GM23338 (cell line): ENCODE measurements around the gene KSR2. TPM values are rescaled to one million over a fixed set of nuclear protein-coding genes. Genes with fewer than 3 reads are reported as not detected.

Experiments
- ATAC-seq: fragments of 200-7000 bp; cut with Tn5 transposase; 3 replicates; pipeline ENCODE4 v1.9.1; 2020
- DNase-seq: peaks from one replicate; pipeline ENCODE4 v3.0.0-alpha.2; 2015; ENCODE audit warnings: low spot score
- H2AFZ ChIP-seq: fragments of 200-600 bp; sonication (generic); 2 replicates; pipeline ENCODE4 v1.8.0; 2016; ENCODE audit warnings: antibody characterized with exemption, mild to moderate bottlenecking, moderate library complexity
- H3F3A ChIP-seq: fragments of 200-600 bp; sonication (generic); replicated peaks from 2 replicates; pipeline ENCODE4 v1.8.0; 2017; ENCODE audit warnings: antibody characterized with exemption, mixed run types, low read depth
- H3K27ac ChIP-seq: fragments of 200-600 bp; sonication (generic); 2 replicates; pipeline ENCODE4 v1.6.1; 2016; ENCODE audit warnings: low read depth
- H3K27me3 ChIP-seq: fragments of 200-600 bp; sonication (generic); 2 replicates; pipeline ENCODE4 v1.8.0; 2016; ENCODE audit warnings: mild to moderate bottlenecking, mixed run types, moderate library complexity; ENCODE audit not compliant: insufficient read depth
- H3K36me3 ChIP-seq: fragments of 200-600 bp; sonication (generic); 2 replicates; pipeline ENCODE4 v1.8.0; 2016; ENCODE audit warnings: mild to moderate bottlenecking; ENCODE audit not compliant: insufficient read depth
- H3K4me1 ChIP-seq: fragments of 200-600 bp; sonication (generic); 2 replicates; pipeline ENCODE4 v1.8.0; 2016; ENCODE audit warnings: mild to moderate bottlenecking, moderate library complexity; ENCODE audit not compliant: insufficient read depth
- H3K4me2 ChIP-seq: fragments of 200-600 bp; sonication (generic); 2 replicates; pipeline ENCODE4 v1.7.1; 2017; ENCODE audit warnings: mixed run types
- H3K4me3 ChIP-seq: fragments of 200-600 bp; sonication (generic); 2 replicates; pipeline ENCODE4 v1.6.1; 2016; ENCODE audit warnings: mixed run types
- H3K79me2 ChIP-seq: fragments of 200-600 bp; sonication (generic); replicated peaks from 2 replicates; pipeline ENCODE4 v1.8.0; 2017; ENCODE audit warnings: mild to moderate bottlenecking; ENCODE audit not compliant: insufficient read depth
- H3K9me2 ChIP-seq: fragments of 200-600 bp; sonication (generic); 2 replicates; pipeline ENCODE4 v1.8.0; 2017; ENCODE audit not compliant: insufficient read depth
- H4K20me1 ChIP-seq: fragments of 200-600 bp; sonication (generic); replicated peaks from 2 replicates; pipeline ENCODE4 v1.8.0; 2017; ENCODE audit warnings: mild to moderate bottlenecking; ENCODE audit not compliant: insufficient read depth
- H3K27ac Mint-ChIP-seq: 2 replicates; pipeline ENCODE4 v1.8.0; 2020; ENCODE audit warnings: inconsistent platforms, mild to moderate bottlenecking, moderate library complexity, mixed read lengths
- H3K27me3 Mint-ChIP-seq: 3 replicates; pipeline ENCODE4 v1.8.0; 2022; ENCODE audit warnings: low read depth, mild to moderate bottlenecking, moderate library complexity, mixed read lengths, inconsistent platforms; ENCODE audit not compliant: insufficient read depth, poor library complexity
- H3K36me3 Mint-ChIP-seq: 3 replicates; pipeline ENCODE4 v1.8.0; 2021; ENCODE audit warnings: low read depth, mild to moderate bottlenecking, inconsistent platforms, moderate library complexity, mixed read lengths
- H3K4me1 Mint-ChIP-seq: 3 replicates; pipeline ENCODE4 v1.8.0; 2020; ENCODE audit warnings: mild to moderate bottlenecking, inconsistent platforms, mixed read lengths
- H3K4me3 Mint-ChIP-seq: 3 replicates; pipeline ENCODE4 v1.8.0; 2021; ENCODE audit warnings: moderate library complexity, mild to moderate bottlenecking, inconsistent platforms, mixed read lengths
- H3K9me3 Mint-ChIP-seq: 3 replicates; pipeline ENCODE4 v1.8.0; 2020; ENCODE audit warnings: moderate library complexity, mild to moderate bottlenecking, inconsistent platforms, mixed read lengths
- CREB1 ChIP-seq: fragments of 250-450 bp; sonication (Bioruptor Pico); IDR thresholded peaks from 2 replicates; pipeline ENCODE4 v1.5.0; 2020; ENCODE audit warnings: low read depth, mild to moderate bottlenecking, moderate library complexity
- ETS1 ChIP-seq: IDR thresholded peaks from 2 replicates; pipeline ENCODE4 v1.6.1; 2016; ENCODE audit warnings: antibody characterized with exemption
- EZH2 ChIP-seq: fragments of 200-600 bp; sonication (generic); IDR thresholded peaks from one replicate; pipeline ENCODE4 v1.8.0; 2017; ENCODE audit warnings: antibody characterized with exemption, mild to moderate bottlenecking, low read depth; ENCODE audit not compliant: unreplicated experiment
- EZH2phosphoT487 ChIP-seq: fragments of 200-600 bp; sonication (generic); IDR thresholded peaks from one replicate; pipeline ENCODE4 v1.8.1; 2018; ENCODE audit warnings: antibody characterized with exemption; ENCODE audit not compliant: unreplicated experiment
- JUNB ChIP-seq: IDR thresholded peaks from one replicate; pipeline ENCODE4 v1.6.1; 2016; ENCODE audit warnings: antibody characterized with exemption; ENCODE audit not compliant: unreplicated experiment
- NANOG ChIP-seq: IDR thresholded peaks from 2 replicates; pipeline ENCODE4 v1.6.1; 2016; ENCODE audit warnings: antibody characterized with exemption, borderline replicate concordance
- POLR2AphosphoS5 ChIP-seq: IDR thresholded peaks from 2 replicates; pipeline ENCODE4 v1.6.1; 2016; ENCODE audit warnings: antibody characterized with exemption, low read depth
- STAT1 ChIP-seq: IDR thresholded peaks from one replicate; pipeline ENCODE4 v1.6.1; 2016; ENCODE audit warnings: antibody characterized with exemption; ENCODE audit not compliant: unreplicated experiment
- ZNF114 ChIP-seq: fragments of 250-450 bp; sonication (Bioruptor Pico); IDR thresholded peaks from 2 replicates; pipeline ENCODE4 v1.5.0; 2020; ENCODE audit warnings: mild to moderate bottlenecking, moderate library complexity
- ZNF331 ChIP-seq: fragments of 250-450 bp; sonication (Bioruptor Pico); IDR thresholded peaks from 2 replicates; pipeline ENCODE4 v1.5.0; 2020; ENCODE audit warnings: low read depth, mild to moderate bottlenecking, moderate library complexity
- polyA plus RNA-seq: library from polyadenylated mRNA; unstranded; fragments of >200 nt; fragmentation: Nextera tagmentation; extraction: Ambion mirVana; gene quantifications from 2 replicates; pipeline ENCODE4 v1.2.1, GENCODE V29; 2016
- total RNA-seq: library from RNA; depleted of rRNA; stranded (reverse); fragments of >200 nt; shearing (Covaris generic); gene quantifications from 2 replicates; pipeline ENCODE4 v1.2.3, GENCODE V29; 2014
- TF ChIP-seq, protein P1 (sequence below): fragments of 250-450 bp; sonication (Bioruptor Pico); IDR thresholded peaks from 2 replicates; pipeline ENCODE4 v1.5.0; 2020; ENCODE audit warnings: mild to moderate bottlenecking, moderate library complexity
- TF ChIP-seq, protein P2 (sequence below): IDR thresholded peaks from one replicate; pipeline ENCODE4 v1.6.1; 2018; ENCODE audit warnings: antibody characterized with exemption; ENCODE audit not compliant: unreplicated experiment
- TF ChIP-seq, protein P3 (sequence below), 2 experiments: fragments of 200-600 bp in 1 of 2; sonication (generic) in 1 of 2; conservative IDR thresholded peaks; 2 replicates each; pipeline versions ENCODE4 v1.5.1 to v1.6.1; 2016 to 2017; ENCODE audit warnings: antibody characterized with exemption in 2 of 2, low read depth in 2 of 2, mild to moderate bottlenecking in 2 of 2, moderate library complexity in 1 of 2

KSR2 gene
- total and polyA plus RNA-seq, 2 experiments from 2014 or later = 1.1 to 2.7 TPM

GRCh38 chr12:117738233-117738632 lies 230.6 kb downstream of the KSR2 start:
- H3K27ac ChIP-seq = no peak overlapping the region
- DNase-seq (no peak), ATAC-seq (no peak)
- Mint-ChIP-seq H3K27ac (0 out of 2 replicates have a peak overlapping the region, but pooled peaks have one; percentile 59), H3K4me3 (no peak overlapping the region), H3K4me1 (no peaks in the 10 kb centered on the region; the same call in 2 of the 3 replicates), H3K9me3 (no peaks in the 10 kb centered on the region), H3K27me3 (no peaks in the 10 kb centered on the region), H3K36me3 (no peaks in the 10 kb centered on the region)
- no peak overlapping the region for H3K4me2 ChIP-seq
- H3K27me3 ChIP-seq = no peaks in the 10 kb centered on the region
- H2AFZ ChIP-seq = no peak overlapping the region
- H3K4me1 ChIP-seq = no peaks in the 10 kb centered on the region
- no peak overlapping the region for H3K4me3 ChIP-seq
- peaks cover 3% of the 10 kb centered on the region; the same call in 1 of the 2 replicates for H3K9me2 ChIP-seq
- no peaks in the 10 kb centered on the region for H3K79me2 ChIP-seq
- no peak for TF ChIP-seq ZNF114 (CRISPR knock-in tag)
- TF ChIP-seq, protein P1, sequence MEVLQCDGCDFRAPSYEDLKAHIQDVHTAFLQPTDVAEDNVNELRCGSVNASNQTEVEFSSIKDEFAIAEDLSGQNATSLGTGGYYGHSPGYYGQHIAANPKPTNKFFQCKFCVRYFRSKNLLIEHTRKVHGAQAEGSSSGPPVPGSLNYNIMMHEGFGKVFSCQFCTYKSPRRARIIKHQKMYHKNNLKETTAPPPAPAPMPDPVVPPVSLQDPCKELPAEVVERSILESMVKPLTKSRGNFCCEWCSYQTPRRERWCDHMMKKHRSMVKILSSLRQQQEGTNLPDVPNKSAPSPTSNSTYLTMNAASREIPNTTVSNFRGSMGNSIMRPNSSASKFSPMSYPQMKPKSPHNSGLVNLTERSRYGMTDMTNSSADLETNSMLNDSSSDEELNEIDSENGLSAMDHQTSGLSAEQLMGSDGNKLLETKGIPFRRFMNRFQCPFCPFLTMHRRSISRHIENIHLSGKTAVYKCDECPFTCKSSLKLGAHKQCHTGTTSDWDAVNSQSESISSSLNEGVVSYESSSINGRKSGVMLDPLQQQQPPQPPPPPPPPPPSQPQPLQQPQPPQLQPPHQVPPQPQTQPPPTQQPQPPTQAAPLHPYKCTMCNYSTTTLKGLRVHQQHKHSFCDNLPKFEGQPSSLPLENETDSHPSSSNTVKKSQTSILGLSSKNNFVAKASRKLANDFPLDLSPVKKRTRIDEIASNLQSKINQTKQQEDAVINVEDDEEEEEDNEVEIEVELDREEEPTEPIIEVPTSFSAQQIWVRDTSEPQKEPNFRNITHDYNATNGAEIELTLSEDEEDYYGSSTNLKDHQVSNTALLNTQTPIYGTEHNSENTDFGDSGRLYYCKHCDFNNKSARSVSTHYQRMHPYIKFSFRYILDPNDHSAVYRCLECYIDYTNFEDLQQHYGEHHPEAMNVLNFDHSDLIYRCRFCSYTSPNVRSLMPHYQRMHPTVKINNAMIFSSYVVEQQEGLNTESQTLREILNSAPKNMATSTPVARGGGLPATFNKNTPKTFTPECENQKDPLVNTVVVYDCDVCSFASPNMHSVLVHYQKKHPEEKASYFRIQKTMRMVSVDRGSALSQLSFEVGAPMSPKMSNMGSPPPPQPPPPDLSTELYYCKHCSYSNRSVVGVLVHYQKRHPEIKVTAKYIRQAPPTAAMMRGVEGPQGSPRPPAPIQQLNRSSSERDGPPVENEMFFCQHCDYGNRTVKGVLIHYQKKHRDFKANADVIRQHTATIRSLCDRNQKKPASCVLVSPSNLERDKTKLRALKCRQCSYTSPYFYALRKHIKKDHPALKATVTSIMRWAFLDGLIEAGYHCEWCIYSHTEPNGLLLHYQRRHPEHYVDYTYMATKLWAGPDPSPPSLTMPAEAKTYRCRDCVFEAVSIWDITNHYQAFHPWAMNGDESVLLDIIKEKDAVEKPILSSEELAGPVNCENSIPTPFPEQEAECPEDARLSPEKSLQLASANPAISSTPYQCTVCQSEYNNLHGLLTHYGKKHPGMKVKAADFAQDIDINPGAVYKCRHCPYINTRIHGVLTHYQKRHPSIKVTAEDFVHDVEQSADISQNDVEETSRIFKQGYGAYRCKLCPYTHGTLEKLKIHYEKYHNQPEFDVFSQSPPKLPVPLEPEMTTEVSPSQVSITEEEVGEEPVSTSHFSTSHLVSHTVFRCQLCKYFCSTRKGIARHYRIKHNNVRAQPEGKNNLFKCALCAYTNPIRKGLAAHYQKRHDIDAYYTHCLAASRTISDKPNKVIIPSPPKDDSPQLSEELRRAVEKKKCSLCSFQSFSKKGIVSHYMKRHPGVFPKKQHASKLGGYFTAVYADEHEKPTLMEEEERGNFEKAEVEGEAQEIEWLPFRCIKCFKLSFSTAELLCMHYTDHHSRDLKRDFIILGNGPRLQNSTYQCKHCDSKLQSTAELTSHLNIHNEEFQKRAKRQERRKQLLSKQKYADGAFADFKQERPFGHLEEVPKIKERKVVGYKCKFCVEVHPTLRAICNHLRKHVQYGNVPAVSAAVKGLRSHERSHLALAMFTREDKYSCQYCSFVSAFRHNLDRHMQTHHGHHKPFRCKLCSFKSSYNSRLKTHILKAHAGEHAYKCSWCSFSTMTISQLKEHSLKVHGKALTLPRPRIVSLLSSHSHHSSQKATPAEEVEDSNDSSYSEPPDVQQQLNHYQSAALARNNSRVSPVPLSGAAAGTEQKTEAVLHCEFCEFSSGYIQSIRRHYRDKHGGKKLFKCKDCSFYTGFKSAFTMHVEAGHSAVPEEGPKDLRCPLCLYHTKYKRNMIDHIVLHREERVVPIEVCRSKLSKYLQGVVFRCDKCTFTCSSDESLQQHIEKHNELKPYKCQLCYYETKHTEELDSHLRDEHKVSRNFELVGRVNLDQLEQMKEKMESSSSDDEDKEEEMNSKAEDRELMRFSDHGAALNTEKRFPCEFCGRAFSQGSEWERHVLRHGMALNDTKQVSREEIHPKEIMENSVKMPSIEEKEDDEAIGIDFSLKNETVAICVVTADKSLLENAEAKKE (CRISPR knock-in tag) = no peak
- TF ChIP-seq EZH2phosphoT487 = no peak
- no peak for TF ChIP-seq NANOG
- no peak for TF ChIP-seq ZNF331
- no peak for TF ChIP-seq ETS1
- TF ChIP-seq POLR2AphosphoS5 = no peak
- TF ChIP-seq, protein P2, sequence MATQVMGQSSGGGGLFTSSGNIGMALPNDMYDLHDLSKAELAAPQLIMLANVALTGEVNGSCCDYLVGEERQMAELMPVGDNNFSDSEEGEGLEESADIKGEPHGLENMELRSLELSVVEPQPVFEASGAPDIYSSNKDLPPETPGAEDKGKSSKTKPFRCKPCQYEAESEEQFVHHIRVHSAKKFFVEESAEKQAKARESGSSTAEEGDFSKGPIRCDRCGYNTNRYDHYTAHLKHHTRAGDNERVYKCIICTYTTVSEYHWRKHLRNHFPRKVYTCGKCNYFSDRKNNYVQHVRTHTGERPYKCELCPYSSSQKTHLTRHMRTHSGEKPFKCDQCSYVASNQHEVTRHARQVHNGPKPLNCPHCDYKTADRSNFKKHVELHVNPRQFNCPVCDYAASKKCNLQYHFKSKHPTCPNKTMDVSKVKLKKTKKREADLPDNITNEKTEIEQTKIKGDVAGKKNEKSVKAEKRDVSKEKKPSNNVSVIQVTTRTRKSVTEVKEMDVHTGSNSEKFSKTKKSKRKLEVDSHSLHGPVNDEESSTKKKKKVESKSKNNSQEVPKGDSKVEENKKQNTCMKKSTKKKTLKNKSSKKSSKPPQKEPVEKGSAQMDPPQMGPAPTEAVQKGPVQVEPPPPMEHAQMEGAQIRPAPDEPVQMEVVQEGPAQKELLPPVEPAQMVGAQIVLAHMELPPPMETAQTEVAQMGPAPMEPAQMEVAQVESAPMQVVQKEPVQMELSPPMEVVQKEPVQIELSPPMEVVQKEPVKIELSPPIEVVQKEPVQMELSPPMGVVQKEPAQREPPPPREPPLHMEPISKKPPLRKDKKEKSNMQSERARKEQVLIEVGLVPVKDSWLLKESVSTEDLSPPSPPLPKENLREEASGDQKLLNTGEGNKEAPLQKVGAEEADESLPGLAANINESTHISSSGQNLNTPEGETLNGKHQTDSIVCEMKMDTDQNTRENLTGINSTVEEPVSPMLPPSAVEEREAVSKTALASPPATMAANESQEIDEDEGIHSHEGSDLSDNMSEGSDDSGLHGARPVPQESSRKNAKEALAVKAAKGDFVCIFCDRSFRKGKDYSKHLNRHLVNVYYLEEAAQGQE = no peak
- no peak for TF ChIP-seq JUNB
- no peak for TF ChIP-seq CREB1 (CRISPR knock-in tag)
- TF ChIP-seq EZH2 = no peak
- no peak for TF ChIP-seq STAT1
- TF ChIP-seq, protein P3, sequence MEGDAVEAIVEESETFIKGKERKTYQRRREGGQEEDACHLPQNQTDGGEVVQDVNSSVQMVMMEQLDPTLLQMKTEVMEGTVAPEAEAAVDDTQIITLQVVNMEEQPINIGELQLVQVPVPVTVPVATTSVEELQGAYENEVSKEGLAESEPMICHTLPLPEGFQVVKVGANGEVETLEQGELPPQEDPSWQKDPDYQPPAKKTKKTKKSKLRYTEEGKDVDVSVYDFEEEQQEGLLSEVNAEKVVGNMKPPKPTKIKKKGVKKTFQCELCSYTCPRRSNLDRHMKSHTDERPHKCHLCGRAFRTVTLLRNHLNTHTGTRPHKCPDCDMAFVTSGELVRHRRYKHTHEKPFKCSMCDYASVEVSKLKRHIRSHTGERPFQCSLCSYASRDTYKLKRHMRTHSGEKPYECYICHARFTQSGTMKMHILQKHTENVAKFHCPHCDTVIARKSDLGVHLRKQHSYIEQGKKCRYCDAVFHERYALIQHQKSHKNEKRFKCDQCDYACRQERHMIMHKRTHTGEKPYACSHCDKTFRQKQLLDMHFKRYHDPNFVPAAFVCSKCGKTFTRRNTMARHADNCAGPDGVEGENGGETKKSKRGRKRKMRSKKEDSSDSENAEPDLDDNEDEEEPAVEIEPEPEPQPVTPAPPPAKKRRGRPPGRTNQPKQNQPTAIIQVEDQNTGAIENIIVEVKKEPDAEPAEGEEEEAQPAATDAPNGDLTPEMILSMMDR (conservative IDR thresholded peaks at IDR 0.05; ENCODE audit: low read depth in 2 of 2) = no peak
- no peaks in the 10 kb centered on the region for H3K36me3 ChIP-seq
- no peaks in the 10 kb centered on the region for H4K20me1 ChIP-seq
- no peaks in the 10 kb centered on the region for H3F3A ChIP-seq
